ENCODE measurements around the gene TMPRSS12. TPM values are rescaled to one million over a fixed set of nuclear protein-coding genes. Genes with fewer than 3 reads are reported as not detected.

TMPRSS12 gene
- total and polyA plus RNA-seq, 12 donors = not detected

DNA sequence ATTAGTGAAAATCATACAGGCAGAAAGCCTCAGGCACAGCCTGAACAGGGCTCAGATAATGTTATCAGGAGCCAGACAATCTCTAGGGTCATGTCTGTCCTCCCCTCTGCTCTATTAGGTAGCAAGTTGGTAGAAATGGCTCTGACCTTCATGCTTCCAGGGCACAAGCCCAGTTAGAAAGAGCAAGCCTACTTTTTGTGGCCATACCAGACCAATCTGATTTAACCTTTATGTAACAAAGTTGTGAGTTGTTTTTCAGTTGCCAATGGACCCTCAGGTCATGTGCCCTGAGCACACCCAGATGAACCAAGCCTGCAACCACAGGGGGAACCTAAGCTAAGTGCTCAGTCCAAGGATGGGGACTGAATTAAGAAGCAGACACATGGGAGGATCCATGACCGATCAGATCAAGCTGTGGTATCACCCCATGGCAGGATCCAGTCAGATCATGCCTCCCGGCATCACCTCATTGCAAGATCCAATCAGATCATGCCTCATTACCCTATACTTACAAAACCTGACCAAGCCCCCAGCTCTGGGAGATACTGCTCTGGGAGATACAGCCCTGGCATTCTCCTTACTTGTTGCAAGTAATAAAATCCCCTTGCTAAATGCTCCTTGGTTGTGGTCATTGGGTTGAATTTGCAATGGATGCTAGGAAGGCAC is 90.9 kb downstream of the TMPRSS12 start:
- intact Hi-C loops (cut with DNase I) = loop anchor here in 2 of 10 donors (2.0 to 5.0 kb wide), 2 partner anchors 53 to 106 kb away; no protein-coding TSS in a partner anchor
- H3K36me3 ChIP-seq = peaks cover 0 to 39% (median 8%) of the 10 kb centered on the region in 9 donors
- peak overlapping the region in 4 of 10 donors; percentile 23 to 85 (median 76) for H3K27ac ChIP-seq
- H3K4me3 ChIP-seq = no peak overlapping the region
- no peak for ATAC-seq
- TF ChIP-seq, protein P1, sequence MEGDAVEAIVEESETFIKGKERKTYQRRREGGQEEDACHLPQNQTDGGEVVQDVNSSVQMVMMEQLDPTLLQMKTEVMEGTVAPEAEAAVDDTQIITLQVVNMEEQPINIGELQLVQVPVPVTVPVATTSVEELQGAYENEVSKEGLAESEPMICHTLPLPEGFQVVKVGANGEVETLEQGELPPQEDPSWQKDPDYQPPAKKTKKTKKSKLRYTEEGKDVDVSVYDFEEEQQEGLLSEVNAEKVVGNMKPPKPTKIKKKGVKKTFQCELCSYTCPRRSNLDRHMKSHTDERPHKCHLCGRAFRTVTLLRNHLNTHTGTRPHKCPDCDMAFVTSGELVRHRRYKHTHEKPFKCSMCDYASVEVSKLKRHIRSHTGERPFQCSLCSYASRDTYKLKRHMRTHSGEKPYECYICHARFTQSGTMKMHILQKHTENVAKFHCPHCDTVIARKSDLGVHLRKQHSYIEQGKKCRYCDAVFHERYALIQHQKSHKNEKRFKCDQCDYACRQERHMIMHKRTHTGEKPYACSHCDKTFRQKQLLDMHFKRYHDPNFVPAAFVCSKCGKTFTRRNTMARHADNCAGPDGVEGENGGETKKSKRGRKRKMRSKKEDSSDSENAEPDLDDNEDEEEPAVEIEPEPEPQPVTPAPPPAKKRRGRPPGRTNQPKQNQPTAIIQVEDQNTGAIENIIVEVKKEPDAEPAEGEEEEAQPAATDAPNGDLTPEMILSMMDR (IDR thresholded peaks at IDR 0.05) = no peak
- no peak for DNase-seq
- 94 to 95% methylated on average over 2 of the region's 2 CpGs for WGBS, 2 donors
- no peaks in the 10 kb centered on the region for H3K27me3 ChIP-seq
- H3K4me1 ChIP-seq = peaks cover 6 to 55% (median 35%) of the 10 kb centered on the region in 9 donors
- H3K9me3 ChIP-seq = peaks cover 0 to 8% (median 0%) of the 10 kb centered on the region in 11 donors

DNA sequence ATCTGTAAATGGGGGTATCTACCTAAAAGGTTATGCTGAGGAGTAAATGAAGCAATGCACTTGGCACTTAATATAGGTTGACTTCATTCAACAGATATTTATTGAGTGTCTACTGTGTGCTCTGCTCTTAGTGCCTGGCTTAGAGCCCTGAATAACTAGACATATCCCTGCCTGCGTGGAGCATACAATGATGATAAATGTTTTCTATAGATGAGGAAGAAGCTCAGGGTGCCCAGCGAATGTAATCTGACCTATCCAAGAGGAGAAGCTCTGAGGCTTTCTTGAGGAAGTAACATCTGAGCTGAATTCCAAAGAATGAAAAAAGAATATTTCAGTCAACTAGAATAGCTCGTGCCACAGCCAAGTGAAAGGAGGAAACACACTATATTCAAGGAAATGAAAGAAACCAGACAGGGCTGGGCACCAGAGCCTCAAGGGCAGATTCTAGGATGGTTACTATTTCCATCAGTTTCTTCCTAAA is 91.7 kb downstream of the TMPRSS12 start:
- Histone ChIP-seq H3K27ac (peak overlapping the region; percentile 37 to 85 (median 59)), H3K4me3 (peak overlapping the region in 1 of 10 donors; percentile 12), H3K36me3 (peaks cover 0 to 38% (median 8%) of the 10 kb centered on the region in 9 donors), H3K27me3 (no peaks in the 10 kb centered on the region), H3K9me3 (peaks cover 0 to 8% (median 0%) of the 10 kb centered on the region in 11 donors), H3K4me1 (peaks cover 6 to 47% (median 30%) of the 10 kb centered on the region in 9 donors)
- TF ChIP-seq, protein P1 (IDR thresholded peaks at IDR 0.05) = no peak
- intact Hi-C loops (cut with DNase I) = loop anchor here in 2 of 10 donors (2.0 to 5.0 kb wide), 2 partner anchors 52 to 107 kb away; no protein-coding TSS in a partner anchor
- WGBS, 2 donors = 50 to 65% methylated on average over 3 of the region's 3 CpGs
- DNase-seq (no peak), ATAC-seq (peak in 5 of 8 donors; percentile 46 to 60 (median 50))

DNA sequence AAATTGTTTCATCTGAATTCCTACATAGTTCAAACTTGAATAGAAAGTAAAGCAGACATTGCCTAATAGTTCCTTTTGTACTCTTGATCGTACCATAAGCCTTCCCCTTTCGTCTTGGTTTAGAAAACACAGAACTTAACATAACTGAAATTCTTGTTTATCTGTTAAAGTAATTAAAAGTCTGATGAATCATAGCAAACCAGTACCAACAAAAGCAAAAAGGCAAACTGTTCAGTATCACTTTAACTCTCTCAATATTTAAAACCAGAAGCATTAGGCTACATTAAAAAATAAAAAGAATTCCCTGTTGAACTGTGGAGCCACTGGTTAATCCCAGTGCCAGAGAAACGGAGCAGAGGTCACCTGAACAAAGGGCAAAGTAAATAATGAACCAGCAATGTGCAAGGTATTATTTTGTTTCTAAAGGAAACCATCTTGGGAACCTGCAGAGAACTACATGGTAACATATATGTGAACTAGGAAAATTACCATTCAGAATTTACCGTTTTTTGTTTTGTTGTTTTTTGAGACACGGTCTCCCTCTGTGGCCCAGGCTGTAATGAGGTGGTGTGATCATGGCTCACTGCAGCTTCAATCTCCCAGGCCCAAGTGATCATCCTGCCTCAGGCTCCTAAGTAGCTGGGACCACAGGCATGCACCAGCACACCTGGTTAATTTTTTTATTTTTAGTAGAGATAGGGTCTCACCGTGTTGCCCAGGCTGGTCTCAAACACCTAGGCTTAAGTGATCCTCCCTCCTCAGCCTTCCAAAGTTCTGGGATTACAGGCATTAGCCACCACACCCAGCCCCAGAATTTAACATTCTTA is 92.5 kb downstream of the TMPRSS12 start:
- no peak for DNase-seq
- ATAC-seq = peak in 6 of 8 donors; percentile 37 to 77 (median 49)
- Histone ChIP-seq H3K36me3 (peaks cover 0 to 31% (median 8%) of the 10 kb centered on the region in 9 donors), H3K27me3 (no peaks in the 10 kb centered on the region), H3K9me3 (peaks cover 0 to 8% (median 0%) of the 10 kb centered on the region in 11 donors), H3K27ac (peak overlapping the region; percentile 37 to 85 (median 59)), H3K4me3 (peak overlapping the region in 1 of 10 donors; percentile 12), H3K4me1 (peaks cover 6 to 41% (median 30%) of the 10 kb centered on the region in 9 donors)
- WGBS, 2 donors = 47 to 60% methylated on average over 6 of the region's 6 CpGs
- intact Hi-C loops (cut with DNase I) = loop anchor here in 3 of 10 donors (2.0 to 5.0 kb wide), 3 partner anchors 52 to 173 kb away; partner anchors contain the start of gene ATF1 (in 1 of the 3)
- TF ChIP-seq, protein P1 (IDR thresholded peaks at IDR 0.05) = no peak

All from heart right ventricle (tissue), 16 donors.